Sciatic nerve (tissue), 2 donors: ENCODE data around the gene THRB. TPM values are rescaled to one million over a fixed set of nuclear protein-coding genes. Genes with fewer than 3 reads are reported as not detected.

Experiments
- ATAC-seq: fragments of 200-7000 bp; cut with Tn5 transposase; one replicate; pipeline ENCODE4 v1.9.1; 2020; ENCODE audit warnings: mild to moderate bottlenecking, moderate library complexity
- DNase-seq: peaks from one replicate; pipeline ENCODE4 v3.0.0-alpha.2; 2020; ENCODE audit warnings: low spot score
- intact Hi-C: fragments of 100-400 bp; cut with DNase I; formaldehyde crosslinking; loops from one replicate; pipeline ENCODE4 v1.14.2; 2022
- total RNA-seq: library from RNA; stranded (reverse); fragmentation: NEBNext Ultra II Directional; extraction: Animal tissue kit (Norgen Biotek cat#: 25700); gene quantifications from one replicate; pipeline ENCODE4 v1.2.1, GENCODE V29; 2021
- donor health status: DM: no; HTN: no; CAD: no.
- donor health status: DM: no; HTN: no; CAD: no.

Gene THRB
- total RNA-seq, 1 donor from 2014 or later, result 13.2 TPM

- DNase-seq (no peak), ATAC-seq (no peak)
- intact Hi-C loops, result no loop called here
Observed at GRCh38 chr3:24514119-24514518, 19.5 kb upstream of the THRB start.

GRCh38 chr3:24513463-24513862 is 18.8 kb upstream of the THRB start:
- no peak for DNase-seq
- no peak for ATAC-seq
- intact Hi-C loops, result no loop called here

- no peak for ATAC-seq
- DNase-seq, result no peak
- intact Hi-C loops, result no loop called here
Observed at GRCh38 chr3:24512564-24513197, 18.0 kb upstream of the THRB start.

- DNase-seq (no peak), ATAC-seq (no peak)
- intact Hi-C loops, result no loop called here
Observed at GRCh38 chr3:24510030-24510648, 15.5 kb upstream of the THRB start.

- intact Hi-C loops, result no loop called here
- DNase-seq (no peak), ATAC-seq (no peak)
Observed at GRCh38 chr3:24508423-24508839, 13.8 kb upstream of the THRB start.

GRCh38 chr3:24507776-24508422 is 13.2 kb upstream of the THRB start:
- intact Hi-C loops, result no loop called here
- ATAC-seq (no peak), DNase-seq (no peak)

GRCh38 chr3:24506966-24507775 is 12.5 kb upstream of the THRB start:
- ATAC-seq (no peak), DNase-seq (no peak)
- intact Hi-C loops, result no loop called here

- DNase-seq, result no peak
- intact Hi-C loops, result no loop called here
- no peak for ATAC-seq
Observed at GRCh38 chr3:24505691-24506550, 11.3 kb upstream of the THRB start.

- intact Hi-C loops, result no loop called here
- no peak for DNase-seq
- ATAC-seq, result no peak
Observed at GRCh38 chr3:24504772-24505171, 10.1 kb upstream of the THRB start.

GRCh38 chr3:24503616-24504113 is 9.0 kb upstream of the THRB start:
- ATAC-seq, result no peak
- intact Hi-C loops, result no loop called here
- no peak for DNase-seq

GRCh38 chr3:24502690-24503089 is 8.0 kb upstream of the THRB start:
- ATAC-seq, result no peak
- intact Hi-C loops, result no loop called here
- DNase-seq, result no peak

- intact Hi-C loops, result no loop called here
Observed at GRCh38 chr3:24500806-24501205, 6.2 kb upstream of the THRB start.

GRCh38 chr3:24499991-24500390 is 5.3 kb upstream of the THRB start:
- ATAC-seq, result no peak
- intact Hi-C loops, result no loop called here
- no peak for DNase-seq

More at GRCh38 chr3:24500806-24501205, 6.2 kb upstream of the THRB start:
- DNase-seq (no peak), ATAC-seq (no peak)

GRCh38 chr3:24498796-24499195 is 4.1 kb upstream of the THRB start:
- intact Hi-C loops, result no loop called here
- DNase-seq (no peak), ATAC-seq (no peak)

- DNase-seq (no peak), ATAC-seq (no peak)
- intact Hi-C loops, result no loop called here
Observed at GRCh38 chr3:24498391-24498790, 3.7 kb upstream of the THRB start.

- ATAC-seq (no peak), DNase-seq (no peak)
- intact Hi-C loops, result no loop called here
Observed at GRCh38 chr3:24497942-24498341, 3.3 kb upstream of the THRB start.

GRCh38 chr3:24496529-24497482 is 2.2 kb upstream of the THRB start:
- peak; percentile 61 for ATAC-seq
- intact Hi-C loops, result no loop called here
- DNase-seq, result peak; percentile 81
